ENCODE data around the gene NME7.

GRCh38 chr1:169329383-169329782, 38.2 kb downstream of the NME7 start:
- TF ChIP-seq POLR2AphosphoS5 (IDR thresholded peaks at IDR 0.05; ENCODE audit: borderline replicate concordance, low read depth, low read length) (no peak), EZH2 (IDR thresholded peaks at IDR 0.05) (no peak), FOXP2 (optimal IDR thresholded peaks at IDR 0.05; ENCODE audit: control extremely low read depth, extremely low read length, insufficient read depth) (no peak)
